GM21737 (cell line): ENCODE results near the gene CHST6.
"Not testable (repeated sequence)": the region's sequence is repeated elsewhere in the genome, so short reads cannot be mapped to it uniquely, and the experiment has no call there.

Experiments used
- ATAC-seq: cut with Tn5 transposase; IDR thresholded peaks from one replicate; pipeline ENCODE4 v1.9.1; 2021; ENCODE audit warnings: mild to moderate bottlenecking, moderate library complexity; ENCODE audit not compliant: unreplicated experiment

The CHST6 gene

GRCh38 chr16:75477680-75478473, 17.4 kb downstream of the CHST6 start:
- no peak for ATAC-seq

DNA sequence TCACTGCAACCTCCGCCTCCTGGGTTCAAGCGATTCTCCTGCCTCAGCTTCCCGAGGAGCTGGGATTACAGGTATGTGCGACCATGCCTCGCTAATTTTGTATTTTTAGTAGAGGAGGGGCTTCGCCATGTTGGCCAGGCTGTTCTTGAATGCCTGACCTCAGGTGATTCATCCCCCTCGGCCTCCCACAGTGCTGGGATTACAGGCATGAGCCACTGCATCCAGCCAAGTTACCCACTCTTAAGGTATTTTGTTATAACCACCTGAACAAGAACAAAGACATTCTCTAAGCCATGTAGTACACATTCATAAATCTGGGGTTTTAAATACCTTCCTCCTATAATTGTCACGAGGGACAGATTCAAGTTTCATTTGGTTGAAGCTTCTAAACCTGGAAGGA, 18.4 kb downstream of the CHST6 start:
- no peak for ATAC-seq

GRCh38 chr16:75475420-75475847, 19.8 kb downstream of the CHST6 start:
- ATAC-seq: no peak

GRCh38 chr16:75472908-75473877, 22.0 kb downstream of the CHST6 start:
- no peak for ATAC-seq

DNA sequence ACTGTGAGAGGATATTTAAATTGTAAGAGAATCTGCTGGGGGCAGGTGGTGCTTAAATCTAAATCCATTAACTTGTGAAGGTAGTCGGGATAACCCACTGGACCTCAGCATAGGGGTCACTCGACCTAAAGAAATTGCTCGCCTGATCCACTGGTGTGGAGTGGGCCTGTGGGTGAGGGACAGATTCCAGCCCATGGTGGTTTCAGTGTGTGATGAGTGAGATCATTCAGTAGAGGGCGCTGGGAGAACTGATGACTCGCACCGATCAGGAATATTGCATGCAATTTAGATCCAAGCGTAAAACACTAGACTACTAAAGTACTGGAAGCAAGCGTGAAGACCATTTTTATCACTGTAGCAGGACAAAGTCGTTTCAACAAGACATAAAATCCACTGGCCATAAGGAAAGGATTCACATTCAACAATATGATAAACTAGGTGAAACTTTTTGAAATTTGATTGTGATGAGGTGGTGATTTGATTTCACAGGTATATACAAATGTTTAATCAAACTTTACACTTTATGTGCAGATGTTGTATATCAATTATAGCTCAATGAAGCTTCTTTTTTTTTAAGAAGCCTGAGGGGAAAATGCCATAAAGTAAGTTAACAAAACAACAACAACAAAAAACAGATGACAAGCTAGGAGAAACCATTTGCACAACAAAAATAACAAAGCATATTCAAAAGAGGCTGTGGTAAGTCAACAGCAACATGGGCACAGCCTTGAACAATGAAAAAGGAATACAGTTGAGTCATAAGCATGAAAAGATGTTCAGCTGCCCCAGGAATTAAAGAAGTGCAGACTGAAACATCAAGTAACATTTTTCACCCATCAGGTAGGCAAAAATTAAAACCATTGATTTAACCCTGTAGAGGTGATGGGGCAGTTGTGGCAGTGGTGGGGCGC, 23.3 kb downstream of the CHST6 start:
- ATAC-seq: no peak

DNA sequence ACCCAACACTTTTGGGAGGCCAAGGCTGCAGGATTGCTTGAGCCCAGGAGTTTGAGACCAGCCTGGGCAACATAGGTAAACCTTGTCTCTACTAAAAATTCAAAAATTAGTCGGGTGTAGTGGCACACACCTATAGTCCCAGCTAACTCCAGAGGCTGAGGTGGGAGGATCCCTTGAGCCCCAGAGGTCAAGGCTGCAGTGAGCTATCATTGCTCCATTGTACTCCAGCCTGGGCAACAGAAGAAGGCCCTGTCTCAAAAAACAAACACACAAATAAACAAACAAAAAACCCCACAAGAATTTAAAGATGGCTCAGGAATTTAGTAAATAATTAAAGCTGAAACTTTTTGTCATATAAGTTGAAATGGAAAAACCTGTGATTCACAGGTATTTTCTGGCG, 28.5 kb downstream of the CHST6 start:
- no peak for ATAC-seq

DNA sequence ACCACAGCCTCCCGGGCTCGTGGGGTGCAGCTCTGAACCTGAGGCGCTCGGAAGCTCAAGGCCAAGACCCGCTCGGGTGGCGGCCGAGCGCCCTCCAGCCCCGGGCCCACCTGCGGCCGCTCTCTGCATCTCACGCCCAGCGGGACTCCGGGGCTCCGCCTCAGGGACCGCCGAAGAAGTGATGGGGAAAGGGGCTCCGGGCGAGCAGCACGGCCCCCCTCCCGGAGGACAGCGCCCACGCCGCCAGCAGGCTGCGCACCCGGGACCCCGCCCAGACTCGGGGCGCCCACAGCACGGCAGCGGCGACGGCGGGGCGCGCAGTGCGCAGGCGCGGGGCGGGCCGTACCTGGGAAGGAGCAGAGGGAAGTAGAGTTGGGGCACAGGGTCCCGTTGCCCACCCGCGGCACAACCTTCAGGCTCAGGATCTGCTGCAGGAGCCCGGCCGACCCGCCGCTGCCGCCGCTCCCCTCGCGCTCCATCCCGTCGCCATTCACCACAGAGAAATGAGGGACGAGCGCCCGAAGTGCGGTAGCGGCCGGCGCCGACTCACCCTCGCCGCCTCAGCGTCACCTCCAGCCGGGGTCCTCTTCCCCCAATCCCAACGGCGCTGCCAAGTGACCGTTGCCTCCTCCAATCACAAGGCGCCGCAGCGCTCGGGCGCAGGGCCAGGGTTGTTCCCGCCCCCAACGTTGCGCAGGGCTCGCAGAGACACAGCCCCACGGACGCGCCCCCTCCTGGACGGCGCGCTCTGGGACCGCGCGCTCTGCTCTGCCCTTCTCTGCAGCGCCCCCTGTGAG, 30.9 kb downstream of the CHST6 start, which contains the start of gene TMEM170A:
Gene TMEM170A, minus strand, starts transcription at position 568 of the 797 bp plus-strand sequence. Its CDS starts 89 bp downstream, at position 479.
- ATAC-seq: peak; percentile 91

DNA sequence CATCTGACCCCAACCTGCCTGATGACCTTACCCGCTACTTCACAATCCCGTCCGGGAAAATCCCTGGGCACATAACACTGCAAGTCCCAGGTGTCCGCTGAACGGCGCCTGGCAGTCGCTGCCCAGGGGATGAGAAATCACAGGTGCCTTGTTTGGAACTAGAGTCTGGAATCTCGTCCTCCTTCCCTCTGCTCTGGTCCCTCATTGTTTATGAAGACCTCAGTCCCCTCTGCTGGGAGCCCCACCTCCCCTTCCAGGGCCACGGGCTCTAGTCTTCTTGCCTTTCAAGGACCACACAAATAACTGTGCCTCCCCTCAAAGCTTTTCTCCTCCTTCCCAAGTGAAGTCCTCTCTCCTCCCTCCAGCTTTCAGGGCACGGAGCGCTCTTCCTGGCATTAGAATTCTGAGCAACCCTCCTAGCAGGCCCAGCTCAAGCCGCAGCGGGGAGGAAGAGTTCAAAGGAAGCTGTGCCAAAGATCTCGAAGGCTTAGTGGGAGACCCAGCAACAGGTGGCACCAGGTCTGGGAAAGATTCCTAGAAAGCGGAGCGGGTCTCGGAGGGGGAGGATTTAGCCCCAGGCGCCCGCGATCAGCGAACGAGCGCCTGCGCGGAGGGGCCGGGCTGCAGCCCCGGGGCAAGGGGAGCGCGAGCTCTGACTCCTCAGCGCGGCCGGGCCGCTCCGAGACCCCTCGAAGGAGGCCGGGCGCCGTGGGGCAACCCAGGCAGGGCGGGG, 31.7 kb downstream of the CHST6 start:
- ATAC-seq: peak; percentile 16

- ATAC-seq: no peak
Measured at GRCh38 chr16:75462806-75463205, 32.4 kb downstream of the CHST6 start.

DNA sequence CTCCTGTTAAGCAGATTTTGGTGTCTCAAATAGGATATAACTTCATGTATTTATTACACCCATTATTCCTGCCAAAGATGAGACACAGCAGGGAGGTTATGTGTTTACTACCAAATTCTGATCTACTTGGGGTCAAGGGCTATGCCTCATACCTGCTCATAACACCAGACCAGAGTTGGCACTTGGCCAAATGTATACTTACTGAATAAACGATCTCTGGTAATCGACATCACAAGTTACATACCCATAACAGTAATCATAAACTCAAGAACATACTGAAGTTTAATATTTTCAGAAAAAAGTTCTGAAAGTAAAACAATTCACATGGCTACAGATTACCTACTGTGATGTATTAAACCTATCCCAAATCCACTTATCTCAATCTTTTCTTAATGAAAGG, 33.7 kb downstream of the CHST6 start:
- no peak for ATAC-seq

DNA sequence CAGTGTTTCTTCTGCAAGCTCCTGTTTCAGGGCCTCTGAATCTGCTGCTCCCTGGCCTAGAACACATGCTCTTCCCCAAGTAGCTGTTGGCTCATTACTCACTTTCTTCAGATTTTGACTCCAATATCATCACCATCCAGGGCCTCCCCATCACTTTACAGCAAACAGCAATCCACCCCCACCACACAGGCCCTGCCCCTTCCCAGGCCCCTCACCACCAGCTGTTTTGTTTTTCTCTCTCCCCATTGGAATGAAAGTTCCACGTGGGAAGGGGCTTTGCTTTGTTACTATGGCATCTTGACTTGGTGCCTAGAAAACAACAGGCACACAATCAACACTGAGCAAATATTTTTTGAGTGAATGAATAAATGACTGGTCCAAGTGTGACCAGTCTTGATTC, 34.8 kb downstream of the CHST6 start:
- no peak for ATAC-seq

- ATAC-seq: no peak
Measured at GRCh38 chr16:75459691-75460090, 35.5 kb downstream of the CHST6 start.

- ATAC-seq: no peak
Measured at GRCh38 chr16:75458439-75458838, 36.8 kb downstream of the CHST6 start.

- ATAC-seq: no peak
Measured at GRCh38 chr16:75458029-75458428, 37.2 kb downstream of the CHST6 start.

GRCh38 chr16:75457485-75458021, 37.7 kb downstream of the CHST6 start:
- no peak for ATAC-seq

DNA sequence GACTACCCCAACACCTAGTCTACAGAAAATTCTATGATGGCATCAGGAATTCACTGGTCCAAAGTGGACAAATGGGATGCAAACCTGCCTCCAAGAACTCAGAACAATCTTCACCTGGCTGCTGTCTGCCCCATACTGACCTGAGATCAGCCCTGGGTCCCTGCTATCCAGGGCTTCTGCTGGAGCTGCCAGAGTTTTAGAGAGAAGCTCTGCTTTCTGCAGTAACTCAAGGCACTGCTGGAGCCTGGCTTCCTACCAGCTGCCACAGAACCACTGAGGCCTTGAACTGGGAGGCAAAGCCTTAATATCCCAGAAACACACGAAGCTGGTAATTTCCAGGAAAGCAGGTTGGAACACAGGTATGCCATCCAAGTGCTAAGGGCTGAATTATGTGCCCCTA, 38.3 kb downstream of the CHST6 start:
- no peak for ATAC-seq

GRCh38 chr16:75456486-75456885, 38.8 kb downstream of the CHST6 start:
- ATAC-seq: not testable (repeated sequence)

DNA sequence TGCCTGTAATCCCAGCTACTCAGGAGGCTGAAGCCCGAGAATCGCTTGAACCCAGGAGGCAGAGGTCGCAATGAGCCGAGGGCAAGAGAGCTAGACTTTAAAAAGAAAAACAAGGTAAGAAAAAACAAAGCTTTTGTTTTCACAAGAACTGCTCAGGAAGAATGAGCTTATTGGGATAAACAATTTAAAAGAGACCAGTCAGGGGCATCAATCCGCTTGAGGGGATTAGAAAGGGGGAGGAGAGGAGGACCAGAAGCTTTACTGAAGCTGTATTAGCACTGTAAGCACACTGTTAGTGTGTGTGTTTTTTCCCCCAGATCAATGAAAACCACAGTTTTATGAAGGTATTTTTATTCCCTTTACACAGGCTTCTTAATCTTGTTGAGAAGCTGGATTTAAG, 39.6 kb downstream of the CHST6 start:
- ATAC-seq: no peak
